Effector memory CD8-positive, alpha-beta T cell (primary cell): ENCODE measurements around the gene NKX2-3.

ENCODE experiments used
- ATAC-seq: fragments of 150-1000 bp; cut with Tn5 transposase; replicated peaks from 2 replicates; pipeline ENCODE4 v1.10.0; 2021; ENCODE audit warnings: mild to moderate bottlenecking, moderate library complexity
- DNase-seq, 3 experiments: peaks; one replicate each; pipeline ENCODE4 v3.0.0; 2021
- H3K27ac Mint-ChIP-seq, 2 donors: one replicate each; pipeline ENCODE4 v1.8.0; 2022; ENCODE audit warnings: mild to moderate bottlenecking in 2 of 2, mixed read lengths in 2 of 2, moderate library complexity in 2 of 2
- H3K27me3 Mint-ChIP-seq, 2 donors: one replicate each; pipeline ENCODE4 v1.8.0; 2022; ENCODE audit warnings: mixed read lengths in 2 of 2
- H3K36me3 Mint-ChIP-seq: one replicate; pipeline ENCODE4 v1.8.0; 2022; ENCODE audit warnings: mild to moderate bottlenecking, moderate library complexity, mixed read lengths; ENCODE audit not compliant: insufficient read depth
- H3K4me1 Mint-ChIP-seq, 2 donors: one replicate each; pipeline ENCODE4 v1.8.0; 2022; ENCODE audit warnings: low read depth in 2 of 2, mixed read lengths in 2 of 2
- H3K4me3 Mint-ChIP-seq, 2 donors: one replicate each; pipeline ENCODE4 v1.8.0; 2022; ENCODE audit warnings: mild to moderate bottlenecking in 2 of 2, mixed read lengths in 2 of 2, moderate library complexity in 2 of 2
- H3K9me3 Mint-ChIP-seq, 2 donors: one replicate each; pipeline ENCODE4 v1.8.0; 2022; ENCODE audit warnings: mixed read lengths in 2 of 2

Gene NKX2-3

GRCh38 chr10:99530108-99531025, 2.4 kb upstream of the NKX2-3 start:
- Mint-ChIP-seq H3K27me3 (peaks cover 88 to 98% of the 10 kb centered on the region in 2 donors), H3K27ac (no peak overlapping the region), H3K9me3 (no peaks in the 10 kb centered on the region), H3K36me3 (peaks cover 7% of the 10 kb centered on the region), H3K4me3 (peak overlapping the region; percentile 2 to 4), H3K4me1 (peaks cover 8 to 24% of the 10 kb centered on the region in 2 donors)
- DNase-seq (no peak), ATAC-seq (no peak)

- H3K36me3 Mint-ChIP-seq = peaks cover 7% of the 10 kb centered on the region
- peaks cover 89 to 96% of the 10 kb centered on the region in 2 donors for H3K27me3 Mint-ChIP-seq
- H3K4me1 Mint-ChIP-seq = peaks cover 11 to 27% of the 10 kb centered on the region in 2 donors
- no peaks in the 10 kb centered on the region for H3K9me3 Mint-ChIP-seq
- ATAC-seq = no peak
- DNase-seq = no peak
- no peak overlapping the region for H3K4me3 Mint-ChIP-seq
- H3K27ac Mint-ChIP-seq = no peak overlapping the region
These were observed 1.6 kb upstream of the NKX2-3 start for GRCh38 chr10:99531026-99531695.

- peak overlapping the region; percentile 42 to 62 for H3K4me3 Mint-ChIP-seq
- no peak for ATAC-seq
- H3K27ac Mint-ChIP-seq = no peak overlapping the region
- DNase-seq = no peak
- no peaks in the 10 kb centered on the region for H3K9me3 Mint-ChIP-seq
- H3K4me1 Mint-ChIP-seq = peaks cover 15 to 31% of the 10 kb centered on the region in 2 donors
- peaks cover 89 to 96% of the 10 kb centered on the region in 2 donors for H3K27me3 Mint-ChIP-seq
- H3K36me3 Mint-ChIP-seq = peaks cover 7% of the 10 kb centered on the region
These were observed 797 bp upstream of the NKX2-3 start for GRCh38 chr10:99531696-99532593.

DNA sequence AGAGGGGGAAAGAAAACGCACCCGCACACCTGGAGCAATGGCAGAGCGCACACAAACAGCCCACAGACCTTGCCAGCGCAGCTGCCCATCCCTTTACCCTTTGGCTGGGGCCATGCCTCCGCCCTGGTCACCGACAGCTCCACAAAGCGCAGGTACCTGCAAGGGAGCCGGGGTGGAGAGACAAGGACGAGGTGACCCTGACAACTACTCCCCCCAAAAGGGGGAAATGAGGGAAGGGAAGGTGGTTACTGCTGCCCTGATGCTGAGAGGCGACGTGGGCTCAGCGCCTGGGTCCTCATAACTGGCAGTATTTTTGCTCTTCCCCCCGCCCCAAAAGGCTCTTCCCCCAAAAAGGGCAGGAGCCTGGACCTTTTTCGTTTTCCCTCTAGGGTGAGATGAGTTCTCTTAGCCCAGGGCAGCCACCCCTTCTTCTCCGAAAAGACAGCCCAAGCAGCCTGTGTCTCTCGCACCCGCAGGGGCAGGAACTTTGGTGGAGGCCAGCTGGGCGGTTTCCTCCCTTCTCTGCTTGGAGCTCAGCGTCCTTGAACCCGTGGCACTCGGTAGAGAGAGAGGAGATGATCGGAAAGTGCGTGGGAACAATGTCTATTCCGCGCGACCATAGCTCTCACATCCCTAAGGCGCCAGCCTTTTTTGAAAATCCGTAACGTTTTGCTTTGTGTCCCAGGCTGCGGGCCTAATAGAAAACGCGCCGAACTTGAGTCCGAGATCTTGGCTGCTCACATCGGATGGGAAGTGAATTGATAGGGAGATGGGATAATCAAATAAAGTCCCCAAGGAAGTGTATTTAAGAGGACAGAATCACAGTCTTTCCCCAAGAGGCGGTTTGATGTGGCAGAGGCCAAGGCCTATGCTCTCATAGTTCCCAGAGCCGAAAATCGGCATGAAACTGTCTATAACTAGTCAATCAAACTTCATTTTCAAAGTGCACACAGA, 1.0 kb downstream of the NKX2-3 start:
- H3K4me3 Mint-ChIP-seq = peak overlapping the region; percentile 55 to 69
- DNase-seq (no peak), ATAC-seq (no peak)
- H3K4me1 Mint-ChIP-seq = peaks cover 15 to 31% of the 10 kb centered on the region in 2 donors
- H3K27me3 Mint-ChIP-seq = peaks cover 92 to 96% of the 10 kb centered on the region in 2 donors
- no peak overlapping the region for H3K27ac Mint-ChIP-seq
- H3K9me3 Mint-ChIP-seq = no peaks in the 10 kb centered on the region
- peaks cover 7% of the 10 kb centered on the region for H3K36me3 Mint-ChIP-seq

DNA sequence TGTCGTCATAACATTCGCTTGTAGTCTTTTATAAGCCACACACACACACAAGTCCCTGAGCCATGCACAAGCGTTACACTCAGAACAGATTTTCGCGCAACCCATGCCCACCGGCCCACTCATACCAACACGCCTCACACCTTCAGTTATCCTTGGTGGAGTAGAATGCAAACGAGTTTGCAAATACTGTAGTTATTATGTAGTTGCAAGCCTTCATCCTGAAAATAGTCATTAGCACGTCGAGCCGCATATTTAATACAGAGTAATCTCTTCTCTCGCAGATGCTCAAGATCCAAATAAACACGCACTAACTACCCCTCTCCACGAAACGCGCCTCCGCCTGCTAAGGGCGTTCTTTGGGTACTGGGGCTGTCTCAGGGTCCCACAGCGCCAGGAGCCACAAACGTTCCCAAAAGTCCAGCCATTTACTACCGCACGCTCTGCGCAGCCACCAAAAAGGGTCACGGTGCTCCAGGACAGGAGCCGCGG, 1.8 kb downstream of the NKX2-3 start:
- Mint-ChIP-seq H3K4me1 (peaks cover 15 to 31% of the 10 kb centered on the region in 2 donors), H3K27ac (no peak overlapping the region), H3K4me3 (peak overlapping the region; percentile 55 to 69), H3K36me3 (peaks cover 7% of the 10 kb centered on the region), H3K27me3 (peaks cover 92 to 96% of the 10 kb centered on the region in 2 donors), H3K9me3 (no peaks in the 10 kb centered on the region)
- DNase-seq (no peak), ATAC-seq (no peak)

- peaks cover 92 to 96% of the 10 kb centered on the region in 2 donors for H3K27me3 Mint-ChIP-seq
- H3K9me3 Mint-ChIP-seq = no peaks in the 10 kb centered on the region
- peaks cover 7% of the 10 kb centered on the region for H3K36me3 Mint-ChIP-seq
- no peak for DNase-seq
- peaks cover 15 to 28% of the 10 kb centered on the region in 2 donors for H3K4me1 Mint-ChIP-seq
- peak overlapping the region; percentile 56 to 69 for H3K4me3 Mint-ChIP-seq
- peak; percentile 48 for ATAC-seq
- no peak overlapping the region for H3K27ac Mint-ChIP-seq
These were observed 2.4 kb downstream of the NKX2-3 start for GRCh38 chr10:99534939-99535763.

GRCh38 chr10:99535764-99536337, 3.1 kb downstream of the NKX2-3 start:
- ATAC-seq (no peak), DNase-seq (no peak)
- H3K27me3 Mint-ChIP-seq = peaks cover 88 to 95% of the 10 kb centered on the region in 2 donors
- no peaks in the 10 kb centered on the region for H3K9me3 Mint-ChIP-seq
- H3K4me1 Mint-ChIP-seq = peaks cover 15 to 28% of the 10 kb centered on the region in 2 donors
- no peak overlapping the region for H3K27ac Mint-ChIP-seq
- H3K36me3 Mint-ChIP-seq = peaks cover 7% of the 10 kb centered on the region
- peak overlapping the region; percentile 56 to 57 for H3K4me3 Mint-ChIP-seq

DNA sequence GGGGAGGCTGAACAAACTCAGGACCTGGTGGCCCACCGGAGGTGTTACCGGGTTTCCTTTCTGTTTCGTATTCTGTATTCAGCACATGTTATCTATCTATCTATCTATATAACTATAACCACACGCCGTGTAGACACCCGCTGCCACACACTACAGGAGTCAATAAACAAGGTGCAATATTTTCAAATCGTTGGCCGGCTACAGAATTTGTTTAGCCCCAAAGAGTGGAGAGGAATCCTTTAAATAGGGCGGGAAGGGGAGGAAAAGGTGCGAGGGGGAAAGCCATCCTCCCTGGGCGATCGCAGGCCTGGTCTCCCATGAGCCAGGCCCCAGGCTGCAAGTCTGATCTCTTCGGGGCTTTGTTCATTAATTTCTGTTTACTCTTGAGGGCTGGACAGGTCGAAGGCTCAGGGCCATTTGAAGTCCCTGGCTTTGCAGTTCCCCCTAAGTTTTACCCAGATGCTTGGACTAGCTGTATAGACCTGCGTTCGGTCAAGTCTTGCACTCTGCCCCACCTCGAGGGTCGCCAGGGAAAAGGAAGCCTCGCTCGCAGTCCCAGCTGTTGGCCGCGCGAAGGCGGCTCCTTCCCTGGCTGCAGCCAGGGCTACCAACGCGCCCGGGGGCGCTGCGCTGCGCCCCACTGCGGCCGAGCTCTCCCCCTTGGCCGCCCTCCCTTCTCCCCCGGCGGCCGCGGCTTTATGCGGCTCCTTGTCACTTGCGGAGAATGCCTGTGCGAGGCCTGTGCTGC, 3.8 kb downstream of the NKX2-3 start:
- DNase-seq (no peak), ATAC-seq (peak; percentile 33)
- H3K4me3 Mint-ChIP-seq = peak overlapping the region; percentile 56 to 57
- H3K27me3 Mint-ChIP-seq = peaks cover 88 to 95% of the 10 kb centered on the region in 2 donors
- peaks cover 15 to 25% of the 10 kb centered on the region in 2 donors for H3K4me1 Mint-ChIP-seq
- H3K9me3 Mint-ChIP-seq = no peaks in the 10 kb centered on the region
- no peak overlapping the region for H3K27ac Mint-ChIP-seq
- peaks cover 7% of the 10 kb centered on the region for H3K36me3 Mint-ChIP-seq

- ATAC-seq (no peak), DNase-seq (no peak)
- Mint-ChIP-seq H3K4me3 (peak overlapping the region; percentile 56 to 57), H3K9me3 (no peaks in the 10 kb centered on the region), H3K27ac (no peak overlapping the region), H3K27me3 (peaks cover 83 to 92% of the 10 kb centered on the region in 2 donors), H3K4me1 (peaks cover 11 to 24% of the 10 kb centered on the region in 2 donors), H3K36me3 (peaks cover 7% of the 10 kb centered on the region)
These were observed 4.6 kb downstream of the NKX2-3 start for GRCh38 chr10:99537086-99537988.
